GM19463 (cell line): ENCODE data around the gene MPRIP.
"Not testable (repeated sequence)": the region's sequence is repeated elsewhere in the genome, so short reads cannot be mapped to it uniquely, and the experiment has no call there.

Source experiments
- ATAC-seq: cut with Tn5 transposase; IDR thresholded peaks from one replicate; pipeline ENCODE4 v1.9.1; 2021; ENCODE audit warnings: mild to moderate bottlenecking, moderate library complexity; ENCODE audit not compliant: unreplicated experiment

MPRIP gene, protein sequence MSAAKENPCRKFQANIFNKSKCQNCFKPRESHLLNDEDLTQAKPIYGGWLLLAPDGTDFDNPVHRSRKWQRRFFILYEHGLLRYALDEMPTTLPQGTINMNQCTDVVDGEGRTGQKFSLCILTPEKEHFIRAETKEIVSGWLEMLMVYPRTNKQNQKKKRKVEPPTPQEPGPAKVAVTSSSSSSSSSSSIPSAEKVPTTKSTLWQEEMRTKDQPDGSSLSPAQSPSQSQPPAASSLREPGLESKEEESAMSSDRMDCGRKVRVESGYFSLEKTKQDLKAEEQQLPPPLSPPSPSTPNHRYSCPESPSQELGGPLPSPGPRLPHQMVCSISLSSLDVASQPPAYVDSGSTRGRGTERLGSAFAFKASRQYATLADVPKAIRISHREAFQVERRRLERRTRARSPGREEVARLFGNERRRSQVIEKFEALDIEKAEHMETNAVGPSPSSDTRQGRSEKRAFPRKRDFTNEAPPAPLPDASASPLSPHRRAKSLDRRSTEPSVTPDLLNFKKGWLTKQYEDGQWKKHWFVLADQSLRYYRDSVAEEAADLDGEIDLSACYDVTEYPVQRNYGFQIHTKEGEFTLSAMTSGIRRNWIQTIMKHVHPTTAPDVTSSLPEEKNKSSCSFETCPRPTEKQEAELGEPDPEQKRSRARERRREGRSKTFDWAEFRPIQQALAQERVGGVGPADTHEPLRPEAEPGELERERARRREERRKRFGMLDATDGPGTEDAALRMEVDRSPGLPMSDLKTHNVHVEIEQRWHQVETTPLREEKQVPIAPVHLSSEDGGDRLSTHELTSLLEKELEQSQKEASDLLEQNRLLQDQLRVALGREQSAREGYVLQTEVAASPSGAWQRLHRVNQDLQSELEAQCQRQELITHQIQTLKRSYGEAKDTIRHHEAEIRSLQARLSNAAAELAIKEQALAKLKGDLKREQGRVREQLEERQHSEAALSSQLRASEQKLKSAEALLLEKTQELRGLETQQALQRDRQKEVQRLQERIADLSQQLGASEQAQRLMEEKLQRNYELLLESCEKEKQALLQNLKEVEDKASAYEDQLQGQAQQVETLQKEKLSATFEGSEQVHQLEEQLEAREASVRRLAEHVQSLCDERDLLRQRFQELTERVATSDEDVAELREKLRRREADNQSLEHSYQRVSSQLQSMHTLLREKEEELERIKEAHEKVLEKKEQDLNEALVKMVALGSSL (N-terminal part only)

GRCh38 chr17:17042384-17042736, at the start of gene MPRIP:
MPRIP (plus strand) TSS chr17:17042457; CDS start chr17:17042849, 392 bp downstream.
- ATAC-seq, result peak; percentile 6

DNA sequence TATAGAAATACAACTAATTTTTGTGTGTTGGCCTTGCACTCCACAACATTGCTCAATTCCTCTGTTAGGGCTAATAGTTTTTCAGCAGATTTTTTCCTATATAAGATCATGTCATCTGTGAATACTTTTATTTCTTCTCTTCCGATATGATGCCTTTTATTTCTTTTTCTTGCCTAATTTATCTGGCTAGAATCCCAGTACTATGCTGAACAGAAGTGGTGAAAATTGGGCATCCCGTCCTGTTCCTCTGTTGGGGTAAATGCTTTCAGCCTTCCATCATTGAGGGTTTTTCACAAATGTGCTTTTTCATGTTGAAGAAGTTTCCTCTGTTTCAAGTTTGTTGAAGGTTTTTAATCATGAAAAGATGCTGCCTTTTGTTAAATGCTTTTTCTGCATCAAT, 47.6 kb upstream of the MPRIP start:
- no peak for ATAC-seq

DNA sequence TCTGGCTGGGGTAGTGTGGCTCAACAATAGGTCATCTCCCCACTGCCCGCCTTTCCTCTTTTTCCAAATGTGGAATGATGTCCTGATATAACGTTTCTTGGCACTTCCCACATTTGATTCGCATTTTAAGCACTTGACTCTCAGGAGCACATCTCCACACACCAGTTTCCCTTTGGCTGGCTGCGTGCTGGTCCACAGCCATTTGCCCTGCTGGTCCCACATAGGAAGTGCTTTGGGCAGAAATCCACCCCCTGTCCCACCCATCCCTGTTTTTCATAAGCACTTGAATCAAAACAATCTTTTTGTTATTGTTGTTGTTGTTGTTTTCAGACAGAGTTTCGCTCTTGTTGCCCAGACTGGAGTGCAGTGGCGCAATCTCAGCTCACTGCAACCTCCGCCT, 46.3 kb upstream of the MPRIP start:
- no peak for ATAC-seq

DNA sequence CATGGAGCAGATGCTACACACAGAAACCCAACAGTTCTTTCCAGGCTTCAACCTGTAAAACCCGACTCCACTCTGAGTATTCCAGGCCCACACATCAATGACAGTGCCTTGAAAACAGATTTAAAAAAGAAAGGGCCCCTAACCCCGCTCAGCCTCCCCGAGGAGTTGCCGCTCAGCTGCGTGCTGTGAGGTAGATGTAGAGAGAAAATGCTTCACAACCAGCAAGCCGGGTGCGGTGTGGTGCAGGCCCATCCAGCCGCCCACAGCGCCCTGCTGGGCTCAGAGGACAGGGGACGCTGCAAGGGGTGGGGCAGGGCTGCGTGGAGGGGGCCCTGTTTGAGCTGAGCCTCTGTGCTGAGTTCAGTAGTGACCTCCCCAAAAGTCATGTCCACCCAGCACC, 45.5 kb upstream of the MPRIP start:
- ATAC-seq, result not testable (repeated sequence)

GRCh38 chr17:16997514-16998429, 44.5 kb upstream of the MPRIP start:
- ATAC-seq, result no peak

DNA sequence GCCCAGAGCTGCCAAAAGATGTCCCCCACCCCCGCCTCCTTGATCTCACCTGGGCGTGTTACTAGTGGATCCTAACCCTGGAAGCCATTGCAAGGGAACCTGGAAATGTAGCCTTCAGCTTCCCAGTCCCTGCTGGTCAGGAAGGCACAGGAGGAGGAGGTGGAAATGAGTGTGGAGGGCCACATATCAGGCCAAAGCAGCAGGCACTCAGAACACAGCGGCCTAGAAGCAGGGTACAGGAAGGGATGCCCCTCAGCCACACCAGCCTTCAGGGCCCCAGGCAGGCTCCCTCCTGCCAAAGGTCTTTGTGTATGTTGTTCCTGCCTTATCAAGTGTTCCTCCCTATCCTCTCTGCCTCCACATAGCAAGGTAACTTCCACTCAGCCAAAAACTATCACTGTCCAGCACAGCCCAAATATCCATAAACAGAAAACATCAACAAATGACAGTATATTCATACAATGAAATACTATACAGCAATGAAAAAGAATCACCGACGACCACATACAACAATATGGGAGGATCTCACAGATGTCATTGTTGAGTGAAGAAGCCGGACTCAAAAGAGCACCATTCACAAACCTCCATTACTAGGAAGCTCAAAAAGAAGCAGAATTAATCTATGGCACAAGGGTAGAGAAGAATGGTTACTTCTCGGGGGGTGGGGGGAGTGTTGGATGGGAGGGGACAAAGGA, 42.2 kb upstream of the MPRIP start:
- ATAC-seq, result no peak

DNA sequence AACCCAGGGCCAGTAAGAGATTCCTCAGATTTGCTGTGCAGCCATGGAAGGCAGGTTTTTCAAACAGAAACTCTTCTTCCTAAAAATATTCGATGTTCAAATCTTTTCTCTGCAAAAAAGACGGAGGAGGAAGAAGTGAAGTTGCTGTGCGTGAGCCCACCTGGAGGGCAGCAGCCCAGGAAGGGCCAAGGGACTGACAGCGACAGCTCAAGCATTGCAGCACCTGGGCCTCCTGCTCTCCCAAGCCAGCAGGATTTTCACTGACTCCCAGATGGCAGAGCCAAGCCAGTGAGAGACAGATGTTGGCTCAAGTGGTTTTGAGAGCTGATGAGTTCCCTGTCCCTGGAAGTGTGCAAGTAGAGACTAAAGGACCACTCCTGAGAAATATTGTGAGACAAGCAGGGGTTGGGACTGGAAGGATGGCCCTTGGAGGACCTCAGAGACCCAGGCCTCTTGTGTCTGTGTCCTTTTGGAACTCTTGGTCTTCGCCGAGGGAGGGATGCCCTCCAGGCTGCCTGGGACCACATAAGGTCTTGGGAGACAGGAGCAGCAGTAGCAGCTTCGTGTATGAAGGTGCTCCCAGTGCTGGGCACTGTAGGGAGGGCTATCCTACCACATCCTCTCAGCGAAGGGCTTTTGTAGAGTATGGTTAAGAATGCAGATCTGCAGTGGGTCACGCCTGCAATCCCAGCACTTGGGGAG, 41.0 kb upstream of the MPRIP start:
- no peak for ATAC-seq

- ATAC-seq, result peak; percentile 76
These were observed 40.3 kb upstream of the MPRIP start for GRCh38 chr17:17001874-17002520.

DNA sequence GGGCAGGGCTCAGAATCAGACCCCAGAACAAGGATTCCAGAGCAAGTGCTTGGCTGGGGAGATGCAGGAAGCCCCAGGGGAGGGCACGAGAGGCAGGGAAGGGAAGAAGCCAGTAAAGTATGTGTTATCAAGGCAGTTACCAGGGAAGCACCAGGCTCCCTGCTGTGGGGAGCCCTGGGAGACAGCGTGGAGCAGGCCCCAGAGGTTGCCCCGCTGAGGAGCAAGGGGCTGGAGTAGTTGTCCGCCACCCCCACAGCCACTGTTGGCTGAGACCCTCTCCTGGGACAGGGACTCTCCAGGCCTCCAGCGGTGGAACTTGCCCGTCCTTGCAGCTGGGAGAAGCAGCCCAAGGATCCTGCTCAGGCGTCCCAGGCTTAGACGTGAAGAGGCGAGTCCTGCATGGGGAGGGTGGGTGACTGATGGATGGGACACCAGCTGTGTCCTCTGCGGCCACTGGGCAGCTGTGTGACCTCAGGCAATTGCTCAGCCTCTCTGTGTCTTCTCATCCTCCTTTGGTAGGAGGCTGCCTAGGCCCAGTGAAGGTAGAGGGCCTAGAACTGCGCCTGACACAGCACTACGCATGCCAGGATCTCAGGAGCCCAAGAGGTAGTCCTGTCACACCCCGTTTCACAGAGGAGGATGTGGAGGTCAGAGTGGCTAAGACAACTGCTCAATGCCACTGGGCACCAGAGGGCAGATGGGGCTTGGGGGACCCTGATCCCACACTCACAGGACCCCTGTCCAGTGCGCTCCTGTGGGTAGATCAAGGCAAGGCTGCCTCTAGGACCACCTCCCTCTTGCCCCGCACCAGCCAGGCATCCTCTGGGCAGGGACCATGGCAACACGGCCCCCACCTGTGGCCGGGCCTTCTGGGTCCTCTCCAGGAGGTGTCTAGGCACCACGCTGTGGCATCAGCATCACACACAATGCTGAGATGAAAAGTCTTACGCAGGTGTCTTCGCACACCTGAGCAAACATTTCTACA, 39.2 kb upstream of the MPRIP start:
- ATAC-seq, result not testable (repeated sequence)

DNA sequence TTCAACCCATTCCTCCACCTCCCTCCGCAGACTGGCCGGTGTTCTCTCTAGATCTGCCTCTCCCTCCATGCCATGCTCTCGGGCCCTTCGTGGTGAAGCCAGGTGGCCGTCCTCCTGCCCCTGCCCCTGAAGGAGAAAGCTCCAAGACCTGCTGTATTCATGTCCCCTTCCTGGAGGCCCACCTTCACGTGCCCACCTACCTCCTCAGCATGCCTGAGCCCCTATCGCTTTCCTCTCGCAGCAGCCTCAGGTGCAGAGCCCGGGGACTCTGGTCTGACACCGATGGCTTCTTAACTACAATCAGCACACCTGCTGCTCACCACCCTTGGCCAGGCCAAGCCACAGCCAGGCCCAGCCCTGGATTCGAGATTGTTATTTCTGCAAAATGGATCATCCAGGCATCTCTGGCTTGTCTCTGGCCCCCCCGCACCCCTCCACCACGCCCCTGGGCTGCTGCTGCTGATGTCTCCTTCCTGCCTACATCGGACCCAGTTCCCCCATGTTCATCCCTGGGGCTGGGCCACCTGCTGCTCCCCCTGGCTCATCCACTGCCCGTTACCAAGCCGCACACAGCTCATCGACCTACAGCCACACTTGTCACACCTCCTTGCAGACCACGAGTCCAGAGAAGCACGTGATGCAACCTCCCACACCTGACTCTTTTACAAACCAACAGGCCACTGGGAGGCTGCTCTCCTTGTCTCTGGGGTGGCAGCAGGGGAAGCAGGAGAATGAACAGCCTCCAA, 37.8 kb upstream of the MPRIP start:
- no peak for ATAC-seq

- not testable (repeated sequence) for ATAC-seq
These were observed 37.2 kb upstream of the MPRIP start for GRCh38 chr17:17004997-17005614.

DNA sequence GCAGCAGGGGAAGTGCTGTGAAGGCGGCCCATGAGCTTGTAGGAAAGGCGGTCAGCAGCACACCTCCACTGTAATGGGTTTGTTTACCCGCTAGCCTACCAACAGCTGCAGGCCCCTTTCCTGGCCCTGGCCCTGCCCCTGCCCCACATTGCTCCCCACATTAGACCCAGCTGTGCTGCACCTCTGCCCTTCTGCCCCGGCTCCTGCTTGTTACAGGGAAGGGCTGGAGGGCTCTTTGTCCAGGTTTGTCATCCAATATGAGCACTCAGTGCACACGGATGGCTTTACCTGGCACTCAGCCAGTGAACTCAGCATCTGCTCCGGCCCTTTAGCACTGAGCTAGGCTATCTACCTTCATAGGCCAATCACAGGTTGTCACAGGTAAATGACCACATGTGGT, 34.4 kb upstream of the MPRIP start:
- ATAC-seq, result not testable (repeated sequence)

DNA sequence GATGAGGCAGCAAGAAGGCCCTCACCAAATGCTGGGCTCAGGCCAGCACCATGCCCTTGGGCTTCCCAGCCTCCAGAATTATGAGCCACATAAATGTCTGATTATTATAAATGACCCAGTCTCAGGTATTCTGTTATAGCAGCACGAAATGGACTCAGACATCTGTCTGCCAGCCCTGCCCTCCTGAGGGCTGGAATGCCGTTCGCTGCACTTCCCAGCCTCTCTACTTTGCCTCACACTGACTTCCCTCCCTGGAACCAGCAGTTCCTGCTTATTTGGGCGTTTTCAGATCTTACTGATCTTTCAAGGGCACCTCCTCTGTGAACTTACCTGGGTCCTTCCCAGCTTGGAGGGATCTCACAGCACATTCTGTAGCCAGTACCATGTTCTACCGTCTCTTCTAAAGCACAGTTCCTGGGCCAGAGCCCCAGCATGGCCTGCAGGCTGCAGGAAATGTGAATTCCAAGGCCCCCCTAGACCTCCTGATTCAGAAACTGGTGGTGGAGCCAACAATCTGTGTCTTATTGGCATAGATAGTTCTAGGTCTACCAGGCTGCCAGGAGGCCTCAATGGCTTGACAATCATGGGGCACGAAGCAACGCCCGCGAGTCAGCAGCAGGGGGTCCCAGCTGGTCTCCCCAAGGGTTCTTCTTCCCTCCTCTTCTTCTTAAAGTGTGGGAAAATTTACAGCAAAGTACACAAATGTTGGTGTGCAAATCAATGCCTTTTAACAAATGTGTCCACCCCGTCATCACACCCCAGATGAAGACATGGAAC, 33.4 kb upstream of the MPRIP start:
- ATAC-seq, result not testable (repeated sequence)

GRCh38 chr17:17009972-17010371, 32.3 kb upstream of the MPRIP start:
- ATAC-seq, result not testable (repeated sequence)

- not testable (repeated sequence) for ATAC-seq
These were observed 31.7 kb upstream of the MPRIP start for GRCh38 chr17:17010545-17011034.
